ENCODE measurements around the gene ITM2C. TPM values are rescaled to one million over a fixed set of nuclear protein-coding genes. Genes with fewer than 3 reads are reported as not detected.
A peak's percentile ranks its signal among the peaks of the same experiment; 100 is the strongest.

Gene ITM2C, protein sequence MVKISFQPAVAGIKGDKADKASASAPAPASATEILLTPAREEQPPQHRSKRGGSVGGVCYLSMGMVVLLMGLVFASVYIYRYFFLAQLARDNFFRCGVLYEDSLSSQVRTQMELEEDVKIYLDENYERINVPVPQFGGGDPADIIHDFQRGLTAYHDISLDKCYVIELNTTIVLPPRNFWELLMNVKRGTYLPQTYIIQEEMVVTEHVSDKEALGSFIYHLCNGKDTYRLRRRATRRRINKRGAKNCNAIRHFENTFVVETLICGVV
- total RNA-seq, result 10 to 100 TPM in 4 of 5 experiments, 1 to 10 TPM in 1; 7.4 to 27.7 (median 24.7) TPM
- polyA plus RNA-seq, result 10 to 100 TPM; 36.2 to 37.4 TPM
- total RNA-seq, result 17.0 reads per million, percentile 47 among the genes with 10 or more reads in this experiment

DNA sequence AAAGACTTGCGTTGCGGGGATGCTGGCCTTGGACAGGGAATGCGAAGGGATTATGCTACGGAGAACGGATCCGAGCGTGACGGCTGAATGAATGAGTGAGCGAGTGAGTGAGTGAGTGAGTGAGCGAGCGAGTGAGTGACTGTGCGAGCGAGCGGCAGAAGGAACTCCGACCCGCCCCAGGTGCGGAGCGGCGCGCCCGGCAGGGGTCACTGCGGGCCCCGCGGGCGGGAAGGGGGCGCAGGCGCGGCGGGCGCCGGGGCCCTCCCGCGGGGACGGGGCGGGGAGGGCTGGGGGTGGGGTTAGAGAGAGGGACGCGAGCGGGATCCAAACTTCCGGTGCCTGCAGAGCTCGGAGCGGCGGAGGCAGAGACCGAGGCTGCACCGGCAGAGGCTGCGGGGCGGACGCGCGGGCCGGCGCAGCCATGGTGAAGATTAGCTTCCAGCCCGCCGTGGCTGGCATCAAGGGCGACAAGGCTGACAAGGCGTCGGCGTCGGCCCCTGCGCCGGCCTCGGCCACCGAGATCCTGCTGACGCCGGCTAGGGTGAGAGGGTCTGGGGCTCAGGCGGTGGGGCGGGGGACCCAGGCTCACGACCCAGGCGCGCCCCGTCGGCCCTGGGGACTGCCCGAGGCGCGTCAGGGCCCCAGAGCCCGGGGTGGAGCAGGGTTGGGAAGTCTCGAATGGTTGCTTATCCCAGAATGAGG is at the start of gene ITM2C:
Gene ITM2C (plus strand): TSS at position 338 of the 702 bp plus-strand sequence. CDS start 84 bp downstream, at position 422.
- Histone ChIP-seq H3K36me3 (ENCODE audit: control insufficient read depth in 2 of 3, insufficient read depth in 3 of 3, low read length in 3 of 3) (peaks cover 0 to 4% (median 0%) of the 10 kb centered on the region in 3 experiments), H3K9me3 (ENCODE audit: control insufficient read depth in 2 of 3, low read length in 3 of 3) (no peaks in the 10 kb centered on the region), H3K4me3 (ENCODE audit: low read length) (peak within 1 kb of the TSS; percentile 66), H3K27ac (ENCODE audit: low read depth, low read length) (peak within 1 kb of the TSS; percentile 54), H3K27me3 (ENCODE audit: control insufficient read depth in 2 of 2, insufficient read depth in 2 of 2, low read length in 2 of 2) (no peaks in the 10 kb centered on the region), H3K4me1 (ENCODE audit: control insufficient read depth in 2 of 2, insufficient read depth in 2 of 2, low read length in 2 of 2) (peaks cover 24 to 27% of the 10 kb centered on the region in 2 donors)
- Mint-ChIP-seq H3K36me3 (no peaks in the 10 kb centered on the region), H3K27me3 (peaks cover 0 to 64% (median 2%) of the 10 kb centered on the region in 5 donors), H3K4me3 (peak within 1 kb of the TSS; percentile 77 to 98 (median 94)), H3K27ac (peak within 1 kb of the TSS; percentile 28 to 92 (median 81)), H3K4me1 (peaks cover 24 to 50% (median 46%) of the 10 kb centered on the region in 7 donors), H3K9me3 (no peaks in the 10 kb centered on the region)
- POLR2A ChIA-PET, result interaction anchor here (0.6 to 0.8 kb wide), 2 partner anchors 8 to 142 kb away, joined by 3 read pairs; no protein-coding TSS in a partner anchor
- CTCF ChIA-PET, result interaction anchor here (0.7 to 1.0 kb wide), 4 partner anchors 10 to 49 kb away, joined by 3 to 9 read pairs (median 3); no protein-coding TSS in a partner anchor
- intact Hi-C loops (cut with micrococcal nuclease), result loop anchor here in 1 of 2 donors (1.0 to 2.0 kb wide), 6 partner anchors 16 to 192 kb away; partner anchors contain the start of gene PSMD1
- peak; percentile 92 for ATAC-seq
- peak; percentile 67 to 78 (median 75) for DNase-seq

DNA sequence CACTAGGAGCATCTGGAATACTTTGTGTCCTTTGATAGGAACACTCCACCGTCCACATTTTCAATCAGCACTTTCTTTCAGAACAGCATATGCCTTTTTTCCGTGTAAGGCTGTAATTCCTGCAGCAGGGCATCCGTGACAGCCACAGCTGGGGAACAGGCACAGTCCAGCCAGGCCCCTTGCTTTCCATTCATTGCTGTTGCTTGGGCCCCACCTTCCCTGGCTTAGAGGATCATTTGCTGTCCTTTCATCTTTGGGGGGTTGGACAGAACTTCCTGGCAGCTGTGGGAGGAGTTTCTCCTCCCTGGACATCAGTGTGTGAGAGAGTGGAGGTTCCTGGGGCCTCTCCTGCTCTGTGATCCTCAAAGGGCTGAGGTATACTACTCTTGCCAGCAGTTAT is 49.7 kb upstream of the ITM2C start:
- intact Hi-C loops (cut with micrococcal nuclease), result no loop called here
- H3K27me3 Mint-ChIP-seq, result no peaks in the 10 kb centered on the region
- H3K4me1 Mint-ChIP-seq, result peaks cover 0 to 36% (median 19%) of the 10 kb centered on the region in 7 donors
- H3K9me3 Mint-ChIP-seq, result no peaks in the 10 kb centered on the region
- peaks cover 13 to 41% (median 27%) of the 10 kb centered on the region in 5 donors for H3K36me3 Mint-ChIP-seq
- H3K27me3 ChIP-seq (ENCODE audit: control insufficient read depth in 2 of 2, insufficient read depth in 2 of 2, low read length in 2 of 2), result no peaks in the 10 kb centered on the region
- H3K4me3 Mint-ChIP-seq, result no peak overlapping the region
- DNase-seq, result no peak
- peaks cover 9 to 82% (median 21%) of the 10 kb centered on the region in 3 experiments for H3K36me3 ChIP-seq (ENCODE audit: control insufficient read depth in 2 of 3, insufficient read depth in 3 of 3, low read length in 3 of 3)
- peak overlapping the region in 6 of 9 donors; percentile 47 to 79 (median 74) for H3K27ac Mint-ChIP-seq
- no peak for ATAC-seq
- no peak overlapping the region for H3K27ac ChIP-seq (ENCODE audit: low read depth, low read length)
- no peak overlapping the region for H3K4me3 ChIP-seq (ENCODE audit: low read length)
- POLR2A ChIA-PET, result no interaction called here
- no peaks in the 10 kb centered on the region for H3K4me1 ChIP-seq (ENCODE audit: control insufficient read depth in 2 of 2, insufficient read depth in 2 of 2, low read length in 2 of 2)
- no peaks in the 10 kb centered on the region for H3K9me3 ChIP-seq (ENCODE audit: control insufficient read depth in 2 of 3, low read length in 3 of 3)
- CTCF ChIA-PET, result no interaction called here

DNA sequence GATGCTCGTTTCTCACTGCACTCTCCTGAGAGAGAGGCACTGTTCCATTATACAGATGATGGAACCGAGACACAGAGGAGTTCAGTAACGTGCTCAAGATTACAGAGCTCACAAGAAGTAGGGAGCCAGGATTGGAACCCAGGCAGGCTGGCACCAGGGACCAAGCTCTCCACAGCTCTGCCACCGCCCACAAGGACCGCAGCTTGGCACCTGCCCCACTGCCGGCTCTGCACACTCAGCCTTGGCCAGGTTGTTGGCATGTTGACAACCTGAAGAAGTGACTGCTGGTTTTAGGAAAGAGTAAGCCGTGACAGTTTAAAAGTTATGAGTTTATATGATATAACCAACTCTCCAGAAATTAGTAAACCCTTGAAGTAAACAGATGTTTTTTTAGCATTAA is 48.0 kb upstream of the ITM2C start:
- ChIA-PET POLR2A (no interaction called here), CTCF (interaction anchor here (1.0 kb wide), 1 partner anchor 171 kb away, joined by 5 read pairs; no protein-coding TSS in a partner anchor)
- DNase-seq (no peak), ATAC-seq (no peak)
- Mint-ChIP-seq H3K27me3 (no peaks in the 10 kb centered on the region), H3K4me3 (no peak overlapping the region), H3K27ac (peak overlapping the region in 7 of 9 donors; percentile 5 to 81 (median 51)), H3K4me1 (peaks cover 0 to 32% (median 19%) of the 10 kb centered on the region in 7 donors), H3K9me3 (no peaks in the 10 kb centered on the region), H3K36me3 (peaks cover 9 to 36% (median 21%) of the 10 kb centered on the region in 5 donors)
- H3K4me3 ChIP-seq (ENCODE audit: low read length), result no peak overlapping the region
- H3K9me3 ChIP-seq (ENCODE audit: control insufficient read depth in 2 of 3, low read length in 3 of 3), result no peaks in the 10 kb centered on the region
- H3K4me1 ChIP-seq (ENCODE audit: control insufficient read depth in 2 of 2, insufficient read depth in 2 of 2, low read length in 2 of 2), result no peaks in the 10 kb centered on the region
- peaks cover 4 to 75% (median 13%) of the 10 kb centered on the region in 3 experiments for H3K36me3 ChIP-seq (ENCODE audit: control insufficient read depth in 2 of 3, insufficient read depth in 3 of 3, low read length in 3 of 3)
- intact Hi-C loops (cut with micrococcal nuclease), result no loop called here
- no peak overlapping the region for H3K27ac ChIP-seq (ENCODE audit: low read depth, low read length)
- no peaks in the 10 kb centered on the region for H3K27me3 ChIP-seq (ENCODE audit: control insufficient read depth in 2 of 2, insufficient read depth in 2 of 2, low read length in 2 of 2)

DNA sequence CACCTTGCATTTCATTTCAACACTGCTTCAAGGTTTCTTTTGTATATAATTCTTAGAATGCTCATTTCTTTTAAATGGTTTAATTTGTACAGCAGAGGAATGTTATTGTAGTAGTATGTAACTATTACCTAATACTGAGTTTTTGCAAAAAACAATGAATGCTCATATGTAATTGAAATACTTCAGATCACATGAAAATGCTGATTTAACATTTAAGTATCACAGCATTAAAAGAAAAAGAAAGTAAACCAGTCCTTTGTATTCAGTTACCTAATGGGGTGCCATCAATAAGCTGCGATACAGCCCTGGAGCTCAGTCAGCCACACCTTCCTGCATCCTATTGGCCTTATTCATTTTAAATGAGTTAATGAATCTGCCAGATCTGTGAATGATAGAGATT is 45.3 kb upstream of the ITM2C start:
- H3K27me3 Mint-ChIP-seq, result peaks cover 0 to 2% (median 0%) of the 10 kb centered on the region in 5 donors
- H3K27ac ChIP-seq (ENCODE audit: low read depth, low read length), result no peak overlapping the region
- H3K4me1 Mint-ChIP-seq, result peaks cover 0 to 20% (median 8%) of the 10 kb centered on the region in 7 donors
- H3K27me3 ChIP-seq (ENCODE audit: control insufficient read depth in 2 of 2, insufficient read depth in 2 of 2, low read length in 2 of 2), result no peaks in the 10 kb centered on the region
- peaks cover 0 to 57% (median 10%) of the 10 kb centered on the region in 3 experiments for H3K36me3 ChIP-seq (ENCODE audit: control insufficient read depth in 2 of 3, insufficient read depth in 3 of 3, low read length in 3 of 3)
- DNase-seq (no peak), ATAC-seq (no peak)
- H3K4me1 ChIP-seq (ENCODE audit: control insufficient read depth in 2 of 2, insufficient read depth in 2 of 2, low read length in 2 of 2), result no peaks in the 10 kb centered on the region
- H3K9me3 ChIP-seq (ENCODE audit: control insufficient read depth in 2 of 3, low read length in 3 of 3), result no peaks in the 10 kb centered on the region
- CTCF ChIA-PET, result no interaction called here
- intact Hi-C loops (cut with micrococcal nuclease), result no loop called here
- POLR2A ChIA-PET, result interaction anchor here (0.5 to 0.6 kb wide), 2 partner anchors 149 to 540 kb away, joined by 3 read pairs; no protein-coding TSS in a partner anchor
- H3K27ac Mint-ChIP-seq, result peak overlapping the region in 4 of 9 donors; percentile 10 to 72 (median 46)
- H3K36me3 Mint-ChIP-seq, result peaks cover 7 to 25% (median 15%) of the 10 kb centered on the region in 5 donors
- no peaks in the 10 kb centered on the region for H3K9me3 Mint-ChIP-seq
- no peak overlapping the region for H3K4me3 ChIP-seq (ENCODE audit: low read length)
- no peak overlapping the region for H3K4me3 Mint-ChIP-seq

DNA sequence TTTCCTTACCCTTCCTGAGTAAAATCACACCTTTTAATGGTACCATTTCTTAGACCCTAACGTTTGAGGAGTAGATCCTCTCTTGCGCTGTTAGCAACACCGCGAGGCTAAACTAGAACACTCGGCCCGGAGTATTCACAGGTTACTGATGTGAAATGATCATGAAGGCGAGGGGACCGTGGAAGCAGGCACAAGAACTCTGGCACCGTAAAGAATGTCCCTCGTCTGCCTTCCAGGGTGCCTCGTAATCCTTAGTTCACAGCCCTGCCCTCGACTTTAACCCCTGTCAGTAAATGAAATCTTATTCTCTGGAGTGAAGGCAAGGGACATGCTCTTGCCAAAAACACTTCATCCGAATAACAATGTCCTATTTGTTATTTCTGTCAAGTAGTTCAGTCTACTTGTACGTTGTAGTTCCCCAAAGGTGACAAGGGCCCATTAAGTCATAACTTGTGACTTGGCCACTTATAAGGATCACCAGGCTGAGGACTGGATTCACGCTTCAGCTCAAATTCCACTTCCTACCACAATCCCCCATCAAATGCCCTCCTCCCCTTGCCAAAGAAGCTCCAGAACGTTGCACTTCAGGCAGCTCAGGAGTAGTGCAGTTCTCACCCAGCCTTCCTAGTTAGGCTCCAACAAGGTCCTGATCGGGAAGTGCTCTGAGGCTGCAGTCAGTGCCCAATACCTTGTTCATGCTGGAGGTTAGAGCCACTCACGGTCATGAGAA is 43.3 kb upstream of the ITM2C start:
- DNase-seq (no peak), ATAC-seq (no peak)
- Histone ChIP-seq H3K27ac (ENCODE audit: low read depth, low read length) (no peak overlapping the region), H3K36me3 (ENCODE audit: control insufficient read depth in 2 of 3, insufficient read depth in 3 of 3, low read length in 3 of 3) (peaks cover 0 to 41% (median 10%) of the 10 kb centered on the region in 3 experiments), H3K4me1 (ENCODE audit: control insufficient read depth in 2 of 2, insufficient read depth in 2 of 2, low read length in 2 of 2) (no peaks in the 10 kb centered on the region), H3K27me3 (ENCODE audit: control insufficient read depth in 2 of 2, insufficient read depth in 2 of 2, low read length in 2 of 2) (no peaks in the 10 kb centered on the region), H3K9me3 (ENCODE audit: control insufficient read depth in 2 of 3, low read length in 3 of 3) (no peaks in the 10 kb centered on the region), H3K4me3 (ENCODE audit: low read length) (no peak overlapping the region)
- Mint-ChIP-seq H3K4me1 (peaks cover 0 to 17% (median 7%) of the 10 kb centered on the region in 7 donors), H3K9me3 (no peaks in the 10 kb centered on the region), H3K4me3 (no peak overlapping the region), H3K36me3 (peaks cover 7 to 21% (median 15%) of the 10 kb centered on the region in 5 donors), H3K27me3 (peaks cover 4 to 21% (median 8%) of the 10 kb centered on the region in 5 donors), H3K27ac (peak overlapping the region in 4 of 9 donors; percentile 9 to 66 (median 42))
- CTCF ChIA-PET, result no interaction called here
- intact Hi-C loops (cut with micrococcal nuclease), result loop anchor here in 1 of 2 donors (10.0 kb wide), 1 partner anchor 83 kb away; no protein-coding TSS in a partner anchor
- POLR2A ChIA-PET, result no interaction called here

Measured in naive thymus-derived CD4-positive, alpha-beta T cell (primary cell).